ENCODE data around the gene ZNF827.

The ZNF827 gene

DNA sequence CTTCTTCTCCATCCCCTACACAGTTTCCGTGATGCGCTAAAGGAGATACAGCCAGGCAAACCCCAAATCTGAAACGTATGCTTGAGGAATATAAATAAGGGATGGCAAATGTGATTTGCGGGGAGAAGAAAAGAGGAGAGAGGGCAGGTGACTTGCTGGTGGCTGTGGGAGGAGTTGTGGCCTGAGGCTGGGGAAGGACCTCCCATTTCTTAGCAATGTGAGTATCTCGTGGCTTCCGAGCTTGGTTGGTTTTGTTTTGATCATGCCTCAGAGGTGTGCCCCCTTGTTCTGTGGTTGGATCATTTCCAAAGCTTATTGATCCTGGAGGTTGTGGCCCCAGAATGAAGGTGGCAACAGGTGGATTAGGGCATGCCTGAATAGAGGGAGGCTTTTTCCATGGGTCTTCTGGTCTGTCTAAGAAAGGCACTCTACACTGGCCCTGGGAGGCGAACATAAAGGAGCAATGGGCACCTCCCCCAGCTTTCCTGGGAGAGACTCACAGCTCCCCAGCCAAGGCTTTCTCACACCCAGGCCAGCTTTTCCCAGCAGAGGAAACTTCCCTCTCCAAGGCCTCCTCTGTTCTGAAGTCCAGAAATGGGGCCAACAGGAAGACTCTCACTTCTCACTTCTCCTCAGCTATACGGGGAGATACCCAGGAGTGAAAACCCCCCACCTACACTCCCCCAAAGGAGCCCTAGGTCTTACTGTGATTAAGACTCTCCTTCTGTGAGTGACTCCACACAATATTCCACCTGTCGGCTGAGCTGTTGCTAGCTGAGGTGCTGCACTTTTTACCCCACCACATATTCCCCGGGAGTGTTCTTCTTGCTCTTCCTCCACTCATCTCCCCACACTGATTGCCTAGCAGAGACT is 218.6 kb downstream of the ZNF827 start:
- DNase-seq (ENCODE audit: low read depth in 2 of 2) = no peak

- no peak for DNase-seq (ENCODE audit: low read depth in 2 of 2)
Measured at GRCh38 chr4:145716661-145717200, 221.9 kb downstream of the ZNF827 start.

GRCh38 chr4:145716200-145716599 is 222.4 kb downstream of the ZNF827 start:
- no peak for DNase-seq (ENCODE audit: low read depth in 2 of 2)

DNA sequence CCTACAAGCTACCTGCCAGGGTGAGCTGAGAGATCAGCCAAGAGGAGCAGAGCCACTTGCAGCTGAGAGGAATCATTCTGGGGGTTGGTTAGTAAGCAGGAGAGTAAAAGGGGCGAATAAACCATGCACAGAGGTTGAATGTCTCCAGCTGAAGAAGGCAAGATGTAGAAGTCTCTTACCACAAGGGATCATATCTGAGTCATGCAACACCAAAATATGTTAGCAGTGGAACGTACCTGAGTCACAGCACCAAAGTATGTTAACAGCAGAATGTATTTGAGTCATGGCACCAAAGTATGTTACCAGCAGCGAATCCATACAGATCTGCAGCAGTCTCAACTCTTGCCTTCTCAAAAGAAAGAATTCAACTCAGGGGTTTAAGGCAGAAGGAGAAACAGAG is 228.8 kb downstream of the ZNF827 start:
- no peak for DNase-seq (ENCODE audit: low read depth in 2 of 2)

- DNase-seq (ENCODE audit: low read depth in 2 of 2) = no peak
Measured at GRCh38 chr4:145709336-145709735, 229.3 kb downstream of the ZNF827 start.
